ENCODE data around the gene RAP2A. TPM values are rescaled to one million over a fixed set of nuclear protein-coding genes. Genes with fewer than 3 reads are reported as not detected.

RAP2A gene
- total RNA-seq, 1 donor: 49.9 TPM

DNA sequence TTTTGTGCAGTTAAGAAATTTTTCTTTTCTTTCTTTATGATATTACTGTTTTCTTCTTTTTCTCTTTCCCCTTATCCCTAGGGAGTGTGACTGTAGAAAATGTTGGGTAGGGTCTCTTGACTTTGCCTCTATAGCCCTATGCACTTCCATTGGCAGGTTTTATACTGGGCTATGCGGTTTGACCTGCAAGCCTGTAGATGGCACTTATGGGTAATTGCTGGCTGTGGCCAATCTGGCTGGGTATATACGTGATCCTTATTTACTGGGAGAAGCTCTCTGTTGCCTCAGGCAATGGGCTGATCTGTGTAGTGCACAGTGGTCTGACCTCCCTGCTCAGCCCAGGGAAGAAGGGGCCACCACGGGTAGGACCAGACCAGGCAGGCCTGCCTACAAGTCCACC, 78.8 kb downstream of the RAP2A start:
- Histone ChIP-seq H3K9me3 (ENCODE audit: low read depth, low read length) (no peaks in the 10 kb centered on the region), H3K79me2 (ENCODE audit: insufficient read depth, low read length) (no peaks in the 10 kb centered on the region), H3K4me3 (ENCODE audit: insufficient read depth, low read length) (no peak overlapping the region), H2AFZ (ENCODE audit: low read length) (no peak overlapping the region), H3K27me3 (ENCODE audit: insufficient read depth, low read length) (no peaks in the 10 kb centered on the region), H4K20me1 (ENCODE audit: insufficient read depth, low read length) (no peaks in the 10 kb centered on the region), H3K4me1 (ENCODE audit: insufficient read depth, low read length) (no peaks in the 10 kb centered on the region), H3K4me2 (ENCODE audit: insufficient read depth, low read length) (no peak overlapping the region), H3K36me3 (ENCODE audit: insufficient read depth, low read length) (no peaks in the 10 kb centered on the region), H3K27ac (ENCODE audit: low read depth, low read length) (no peak overlapping the region)
- DNase-seq (ENCODE audit: insufficient read length, low spot score, missing footprints): no peak
- TF ChIP-seq, protein P1, sequence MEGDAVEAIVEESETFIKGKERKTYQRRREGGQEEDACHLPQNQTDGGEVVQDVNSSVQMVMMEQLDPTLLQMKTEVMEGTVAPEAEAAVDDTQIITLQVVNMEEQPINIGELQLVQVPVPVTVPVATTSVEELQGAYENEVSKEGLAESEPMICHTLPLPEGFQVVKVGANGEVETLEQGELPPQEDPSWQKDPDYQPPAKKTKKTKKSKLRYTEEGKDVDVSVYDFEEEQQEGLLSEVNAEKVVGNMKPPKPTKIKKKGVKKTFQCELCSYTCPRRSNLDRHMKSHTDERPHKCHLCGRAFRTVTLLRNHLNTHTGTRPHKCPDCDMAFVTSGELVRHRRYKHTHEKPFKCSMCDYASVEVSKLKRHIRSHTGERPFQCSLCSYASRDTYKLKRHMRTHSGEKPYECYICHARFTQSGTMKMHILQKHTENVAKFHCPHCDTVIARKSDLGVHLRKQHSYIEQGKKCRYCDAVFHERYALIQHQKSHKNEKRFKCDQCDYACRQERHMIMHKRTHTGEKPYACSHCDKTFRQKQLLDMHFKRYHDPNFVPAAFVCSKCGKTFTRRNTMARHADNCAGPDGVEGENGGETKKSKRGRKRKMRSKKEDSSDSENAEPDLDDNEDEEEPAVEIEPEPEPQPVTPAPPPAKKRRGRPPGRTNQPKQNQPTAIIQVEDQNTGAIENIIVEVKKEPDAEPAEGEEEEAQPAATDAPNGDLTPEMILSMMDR (IDR thresholded peaks at IDR 0.05; ENCODE audit: extremely low read depth, low read depth, low read length): no peak

DNA sequence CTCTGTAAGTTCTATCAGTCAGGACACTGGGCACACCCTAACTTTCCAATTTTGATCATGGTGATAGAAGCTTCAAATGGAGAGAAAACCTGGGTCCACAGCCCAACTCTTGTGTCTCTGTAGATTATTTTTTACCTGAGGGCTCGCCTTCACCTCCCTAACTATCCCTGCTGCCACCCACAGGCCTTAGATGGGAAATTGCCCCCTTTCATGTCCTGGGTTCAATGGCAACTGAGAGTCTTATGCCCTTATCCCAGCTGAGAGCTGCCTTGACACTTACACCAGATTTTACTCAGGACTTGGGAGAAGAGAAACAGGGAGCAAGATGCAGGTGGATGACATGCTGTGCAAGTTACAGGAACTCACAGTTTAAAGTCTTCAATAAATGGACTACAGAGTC, 81.7 kb downstream of the RAP2A start:
- Histone ChIP-seq H3K4me3 (ENCODE audit: insufficient read depth, low read length) (no peak overlapping the region), H2AFZ (ENCODE audit: low read length) (no peak overlapping the region), H3K36me3 (ENCODE audit: insufficient read depth, low read length) (no peaks in the 10 kb centered on the region), H3K27ac (ENCODE audit: low read depth, low read length) (no peak overlapping the region), H3K9me3 (ENCODE audit: low read depth, low read length) (no peaks in the 10 kb centered on the region), H4K20me1 (ENCODE audit: insufficient read depth, low read length) (no peaks in the 10 kb centered on the region), H3K79me2 (ENCODE audit: insufficient read depth, low read length) (no peaks in the 10 kb centered on the region), H3K4me2 (ENCODE audit: insufficient read depth, low read length) (no peak overlapping the region), H3K27me3 (ENCODE audit: insufficient read depth, low read length) (no peaks in the 10 kb centered on the region), H3K4me1 (ENCODE audit: insufficient read depth, low read length) (no peaks in the 10 kb centered on the region)
- TF ChIP-seq, protein P1 (IDR thresholded peaks at IDR 0.05; ENCODE audit: extremely low read depth, low read depth, low read length): no peak
- DNase-seq (ENCODE audit: insufficient read length, low spot score, missing footprints): no peak

DNA sequence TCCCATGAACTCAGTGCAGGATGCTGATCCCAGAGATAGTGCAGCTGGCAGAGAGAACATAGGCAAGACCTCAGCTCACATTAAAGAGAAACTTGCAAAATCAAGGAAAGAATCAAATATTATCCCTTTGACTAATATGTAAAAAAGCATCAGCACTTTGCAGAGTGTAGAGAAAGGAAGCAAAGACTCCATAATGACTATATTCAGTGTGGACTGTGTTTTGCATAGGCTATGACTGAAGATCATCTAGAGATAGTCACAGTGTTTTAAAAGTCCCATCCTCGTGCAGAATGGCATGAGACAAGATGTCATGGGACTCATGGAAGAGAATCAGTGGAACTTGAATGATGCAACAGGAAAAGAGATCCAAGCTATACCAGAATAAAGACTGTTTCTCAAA, 84.0 kb downstream of the RAP2A start:
- H3K4me2 ChIP-seq (ENCODE audit: insufficient read depth, low read length): no peak overlapping the region
- TF ChIP-seq, protein P1 (IDR thresholded peaks at IDR 0.05; ENCODE audit: extremely low read depth, low read depth, low read length): no peak
- H3K4me1 ChIP-seq (ENCODE audit: insufficient read depth, low read length): no peaks in the 10 kb centered on the region
- no peaks in the 10 kb centered on the region for H3K27me3 ChIP-seq (ENCODE audit: insufficient read depth, low read length)
- H3K9me3 ChIP-seq (ENCODE audit: low read depth, low read length): no peaks in the 10 kb centered on the region
- no peaks in the 10 kb centered on the region for H3K79me2 ChIP-seq (ENCODE audit: insufficient read depth, low read length)
- H3K27ac ChIP-seq (ENCODE audit: low read depth, low read length): no peak overlapping the region
- no peak for DNase-seq (ENCODE audit: insufficient read length, low spot score, missing footprints)
- H2AFZ ChIP-seq (ENCODE audit: low read length): no peak overlapping the region
- no peaks in the 10 kb centered on the region for H3K36me3 ChIP-seq (ENCODE audit: insufficient read depth, low read length)
- no peaks in the 10 kb centered on the region for H4K20me1 ChIP-seq (ENCODE audit: insufficient read depth, low read length)
- no peak overlapping the region for H3K4me3 ChIP-seq (ENCODE audit: insufficient read depth, low read length)

Small RNA genes lying within 50 kb of the gene (small RNA-seq; reads per million reads assigned to genes)
- gene AL442067.1: not detected

Other genes with a start within 250 kb of the RAP2A start
- gene MBNL2, start 211.8 kb upstream of the RAP2A start, total RNA-seq: 66.0 and 69.8 TPM in 2 replicates

Measured in osteoblast (primary cell).